ENCODE results near the gene EML2. TPM values are rescaled to one million over a fixed set of nuclear protein-coding genes. Genes with fewer than 3 reads are reported as not detected.
"Not testable (repeated sequence)": the region's sequence is repeated elsewhere in the genome, so short reads cannot be mapped to it uniquely, and the experiment has no call there.

The EML2 gene
- polyA plus RNA-seq (ENCODE audit: low read depth in 6 of 6): 10 to 100 TPM in 3 of 6 donors, 1 to 10 TPM in 3; 4.3 to 14.1 (median 10.3) TPM

GRCh38 chr19:45638930-45639729 lies at the start of gene EML2:
EML2 (minus strand) TSS chr19:45639397; CDS start chr19:45639376, 21 bp downstream.
- Mint-ChIP-seq H3K9me3 (peaks cover 0 to 5% (median 0%) of the 10 kb centered on the region in 7 donors), H3K27me3 (no peaks in the 10 kb centered on the region), H3K27ac (peak within 1 kb of the TSS; percentile 57 to 98 (median 85)), H3K4me1 (peaks cover 33 to 43% (median 39%) of the 10 kb centered on the region in 3 donors), H3K4me3 (peak within 1 kb of the TSS; percentile 90 to 97 (median 94)), H3K36me3 (no peaks in the 10 kb centered on the region)
- peak in 1 of 2 donors; percentile 11 for ATAC-seq (ENCODE audit: low read depth in 2 of 2)
- DNase-seq: peak; percentile 37

GRCh38 chr19:45687599-45687998 lies 48.4 kb upstream of the EML2 start:
- Mint-ChIP-seq H3K9me3 (no peaks in the 10 kb centered on the region), H3K4me3 (no peak overlapping the region), H3K27me3 (no peaks in the 10 kb centered on the region), H3K27ac (no peak overlapping the region), H3K36me3 (peaks cover 0 to 8% of the 10 kb centered on the region in 2 donors), H3K4me1 (peaks cover 7 to 22% (median 10%) of the 10 kb centered on the region in 3 donors)
- ATAC-seq (ENCODE audit: low read depth in 2 of 2): no peak
- DNase-seq: no peak

- H3K4me1 Mint-ChIP-seq: peaks cover 9 to 16% (median 12%) of the 10 kb centered on the region in 3 donors
- ATAC-seq (ENCODE audit: low read depth in 2 of 2); H3K9me3 Mint-ChIP-seq; H3K36me3 Mint-ChIP-seq; H3K27me3 Mint-ChIP-seq; DNase-seq; H3K27ac Mint-ChIP-seq: not testable (repeated sequence)
- H3K4me3 Mint-ChIP-seq: peak overlapping the region in 1 of 8 donors; percentile 12
Observed at GRCh38 chr19:45685045-45685444, 45.8 kb upstream of the EML2 start.

GRCh38 chr19:45682908-45683307 lies 43.7 kb upstream of the EML2 start:
- ATAC-seq (ENCODE audit: low read depth in 2 of 2) (no peak), DNase-seq (no peak)
- Mint-ChIP-seq H3K4me1 (peaks cover 5 to 14% (median 13%) of the 10 kb centered on the region in 3 donors), H3K27ac (peak overlapping the region in 1 of 6 donors; percentile 54), H3K36me3 (no peaks in the 10 kb centered on the region), H3K27me3 (peaks cover 4 to 13% (median 7%) of the 10 kb centered on the region in 3 donors), H3K9me3 (no peaks in the 10 kb centered on the region), H3K4me3 (peak overlapping the region in 3 of 8 donors; percentile 22 to 47 (median 37))

GRCh38 chr19:45682117-45682516 lies 42.9 kb upstream of the EML2 start:
- H3K27ac Mint-ChIP-seq: peak overlapping the region in 2 of 6 donors; percentile 56 to 89
- peak overlapping the region; percentile 50 to 83 (median 70) for H3K4me3 Mint-ChIP-seq
- DNase-seq (no peak), ATAC-seq (ENCODE audit: low read depth in 2 of 2) (no peak)
- peaks cover 9 to 21% (median 15%) of the 10 kb centered on the region in 3 donors for H3K27me3 Mint-ChIP-seq
- no peaks in the 10 kb centered on the region for H3K36me3 Mint-ChIP-seq
- peaks cover 0 to 2% (median 0%) of the 10 kb centered on the region in 7 donors for H3K9me3 Mint-ChIP-seq
- peaks cover 11 to 22% (median 20%) of the 10 kb centered on the region in 3 donors for H3K4me1 Mint-ChIP-seq

- Mint-ChIP-seq H3K4me1 (peaks cover 17 to 27% (median 25%) of the 10 kb centered on the region in 3 donors), H3K36me3 (no peaks in the 10 kb centered on the region), H3K27me3 (peaks cover 10 to 27% (median 22%) of the 10 kb centered on the region in 3 donors), H3K4me3 (peak overlapping the region; percentile 61 to 90 (median 76)), H3K9me3 (peaks cover 0 to 2% (median 0%) of the 10 kb centered on the region in 7 donors), H3K27ac (peak overlapping the region in 4 of 6 donors; percentile 39 to 73 (median 62))
- ATAC-seq (ENCODE audit: low read depth in 2 of 2) (peak; percentile 89 to 92), DNase-seq (peak; percentile 86)
Observed at GRCh38 chr19:45681391-45682015, 42.3 kb upstream of the EML2 start.

- peak; percentile 46 for DNase-seq
- Mint-ChIP-seq H3K27ac (peak overlapping the region in 2 of 6 donors; percentile 47 to 81), H3K27me3 (peaks cover 17 to 47% (median 42%) of the 10 kb centered on the region in 3 donors), H3K4me3 (peak overlapping the region; percentile 75 to 91 (median 87)), H3K4me1 (peaks cover 22 to 34% (median 31%) of the 10 kb centered on the region in 3 donors), H3K9me3 (peaks cover 0 to 5% (median 0%) of the 10 kb centered on the region in 7 donors), H3K36me3 (no peaks in the 10 kb centered on the region)
- peak; percentile 38 to 54 for ATAC-seq (ENCODE audit: low read depth in 2 of 2)
Observed at GRCh38 chr19:45677351-45678230, 38.4 kb upstream of the EML2 start.

GRCh38 chr19:45676851-45677263 lies 37.7 kb upstream of the EML2 start:
- DNase-seq (peak; percentile 15), ATAC-seq (ENCODE audit: low read depth in 2 of 2) (peak in 1 of 2 donors; percentile 11)
- Mint-ChIP-seq H3K27me3 (peaks cover 17 to 47% (median 45%) of the 10 kb centered on the region in 3 donors), H3K27ac (no peak overlapping the region), H3K4me1 (peaks cover 19 to 31% (median 26%) of the 10 kb centered on the region in 3 donors), H3K4me3 (peak overlapping the region; percentile 52 to 90 (median 74)), H3K9me3 (peaks cover 0 to 5% (median 0%) of the 10 kb centered on the region in 7 donors), H3K36me3 (no peaks in the 10 kb centered on the region)

- DNase-seq (no peak), ATAC-seq (ENCODE audit: low read depth in 2 of 2) (no peak)
- peaks cover 0 to 8% of the 10 kb centered on the region in 2 donors for H3K36me3 Mint-ChIP-seq
- no peak overlapping the region for H3K27ac Mint-ChIP-seq
- peaks cover 30 to 64% (median 63%) of the 10 kb centered on the region in 3 donors for H3K27me3 Mint-ChIP-seq
- peaks cover 0 to 5% (median 0%) of the 10 kb centered on the region in 7 donors for H3K9me3 Mint-ChIP-seq
- peaks cover 21 to 37% (median 34%) of the 10 kb centered on the region in 3 donors for H3K4me1 Mint-ChIP-seq
- peak overlapping the region in 2 of 8 donors; percentile 15 to 35 for H3K4me3 Mint-ChIP-seq
Observed at GRCh38 chr19:45674946-45675345, 35.7 kb upstream of the EML2 start.

- Mint-ChIP-seq H3K27me3 (peaks cover 39 to 59% (median 58%) of the 10 kb centered on the region in 3 donors), H3K4me3 (peak overlapping the region in 7 of 8 donors; percentile 25 to 68 (median 54)), H3K4me1 (peaks cover 23 to 38% (median 37%) of the 10 kb centered on the region in 3 donors), H3K36me3 (peaks cover 0 to 8% of the 10 kb centered on the region in 2 donors), H3K27ac (peak overlapping the region in 2 of 6 donors; percentile 47 to 92), H3K9me3 (peaks cover 0 to 9% (median 0%) of the 10 kb centered on the region in 7 donors)
- ATAC-seq (ENCODE audit: low read depth in 2 of 2) (peak; percentile 25 to 39), DNase-seq (no peak)
Observed at GRCh38 chr19:45670670-45671453, 31.7 kb upstream of the EML2 start.

- H3K27ac Mint-ChIP-seq: peak overlapping the region in 4 of 6 donors; percentile 20 to 74 (median 44)
- H3K9me3 Mint-ChIP-seq: peaks cover 0 to 9% (median 0%) of the 10 kb centered on the region in 7 donors
- H3K4me1 Mint-ChIP-seq: peaks cover 27 to 38% (median 37%) of the 10 kb centered on the region in 3 donors
- DNase-seq: peak; percentile 31
- peak overlapping the region; percentile 76 to 90 (median 85) for H3K4me3 Mint-ChIP-seq
- ATAC-seq (ENCODE audit: low read depth in 2 of 2): peak; percentile 37 to 42
- peaks cover 0 to 13% of the 10 kb centered on the region in 2 donors for H3K36me3 Mint-ChIP-seq
- peaks cover 46 to 62% (median 61%) of the 10 kb centered on the region in 3 donors for H3K27me3 Mint-ChIP-seq
Observed at GRCh38 chr19:45668342-45668871, 29.2 kb upstream of the EML2 start.
